DND-41 (cell line): ENCODE measurements around the gene SHMT2.

ENCODE experiments used
- ATAC-seq: fragments of 200-7000 bp; cut with Tn5 transposase; 3 replicates; pipeline ENCODE4 v1.9.1; 2021; ENCODE audit warnings: low read depth; ENCODE audit not compliant: insufficient read depth
- DNase-seq: peaks from one replicate; pipeline ENCODE4 v3.0.0-alpha.2; 2020
- H2AFZ ChIP-seq: 2 replicates; pipeline ENCODE4 v1.6.0; 2012; ENCODE audit warnings: low read depth, low read length
- H3K27ac ChIP-seq: 2 replicates; pipeline ENCODE4 v1.5.1; 2012; ENCODE audit warnings: low read length, inconsistent platforms
- H3K27me3 ChIP-seq: fragments of 200-600 bp; sonication (generic); 2 replicates; pipeline ENCODE4 v1.6.0; 2012; ENCODE audit warnings: low read length, mild to moderate bottlenecking, inconsistent platforms; ENCODE audit not compliant: insufficient read depth, poor library complexity
- H3K36me3 ChIP-seq: 2 replicates; pipeline ENCODE4 v1.5.1; 2012; ENCODE audit warnings: low read length, inconsistent platforms; ENCODE audit not compliant: insufficient read depth
- H3K4me1 ChIP-seq: 2 replicates; pipeline ENCODE4 v1.5.1; 2012; ENCODE audit warnings: mild to moderate bottlenecking, low read length; ENCODE audit not compliant: insufficient read depth
- H3K4me2 ChIP-seq: 2 replicates; pipeline ENCODE4 v1.6.0; 2012; ENCODE audit warnings: mild to moderate bottlenecking, moderate library complexity, low read length, inconsistent platforms; ENCODE audit not compliant: insufficient read depth
- H3K4me3 ChIP-seq, 2 experiments: fragments of 200-600 bp in 1 of 2; shearing (Covaris generic) in 1 of 2; 2 replicates each; pipeline ENCODE4 v1.5.1; 2012 to 2016; ENCODE audit warnings: inconsistent platforms in 2 of 2, low read length in 2 of 2, mild to moderate bottlenecking in 2 of 2, low read depth in 1 of 2, moderate library complexity in 1 of 2
- H3K79me2 ChIP-seq: 2 replicates; pipeline ENCODE4 v1.6.0; 2012; ENCODE audit warnings: low read length, inconsistent platforms; ENCODE audit not compliant: insufficient read depth
- H3K9ac ChIP-seq: 2 replicates; pipeline ENCODE4 v1.6.0; 2012; ENCODE audit warnings: low read depth, mild to moderate bottlenecking, inconsistent platforms, low read length, moderate library complexity
- H3K9me3 ChIP-seq: 2 replicates; pipeline ENCODE4 v1.5.1; 2012; ENCODE audit warnings: low read length, moderate library complexity, mild to moderate bottlenecking, inconsistent platforms; ENCODE audit not compliant: insufficient read depth, severe bottlenecking
- H4K20me1 ChIP-seq: 2 replicates; pipeline ENCODE4 v1.6.0; 2012; ENCODE audit warnings: low read length; ENCODE audit not compliant: insufficient read depth
- EZH2 ChIP-seq: IDR thresholded peaks from 3 replicates; pipeline ENCODE4 v1.6.1; 2012; ENCODE audit warnings: borderline replicate concordance, low read depth, mild to moderate bottlenecking, moderate library complexity, low read length, inconsistent platforms; ENCODE audit not compliant: severe bottlenecking
- TF ChIP-seq, protein P1 (sequence below): IDR thresholded peaks from 2 replicates; pipeline ENCODE4 v1.5.1; 2012; ENCODE audit warnings: borderline replicate concordance, low read length, moderate library complexity, mild to moderate bottlenecking; ENCODE audit not compliant: poor library complexity, severe bottlenecking; ENCODE audit errors: extremely low read depth

SHMT2 gene

DNA sequence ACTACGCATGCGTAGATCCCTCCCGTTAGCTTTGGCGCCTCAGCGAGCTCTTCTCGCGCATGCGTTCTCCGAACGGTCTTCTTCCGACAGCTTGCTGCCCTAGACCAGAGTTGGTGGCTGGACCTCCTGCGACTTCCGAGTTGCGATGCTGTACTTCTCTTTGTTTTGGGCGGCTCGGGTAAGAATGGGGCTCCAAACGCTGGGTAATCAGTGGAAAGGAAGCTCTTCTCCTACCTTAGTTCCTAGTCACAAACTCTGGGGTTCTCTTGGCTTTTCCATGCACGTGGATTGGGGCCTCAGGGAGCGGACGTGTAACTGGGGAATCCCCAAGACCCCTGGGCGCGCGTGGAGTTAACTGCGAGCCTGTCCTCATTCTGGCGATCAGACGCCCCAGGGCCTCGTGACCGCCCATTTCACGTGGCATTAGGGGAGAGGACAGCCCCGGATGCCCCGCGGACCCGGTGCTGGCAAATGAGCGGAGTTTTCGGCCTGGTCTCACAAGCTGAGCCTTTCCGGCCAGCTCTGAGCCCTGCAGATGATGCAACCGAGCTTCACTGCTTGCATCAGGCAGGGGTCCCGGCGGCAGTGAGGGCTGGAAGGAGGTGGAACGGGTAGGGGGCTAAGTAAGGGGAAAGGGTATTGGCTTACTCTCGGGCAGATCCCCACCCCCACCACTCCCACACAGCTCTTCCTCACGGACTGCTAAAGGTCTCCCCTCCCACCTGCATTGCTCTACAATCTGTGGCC, at the start of gene SHMT2:
Gene SHMT2 (plus strand): TSS at position 78 of the 747 bp plus-strand sequence. CDS start 68 bp downstream, at position 146.
- Histone ChIP-seq H3K9ac (peak within 1 kb of the TSS; percentile 83), H3K27me3 (no peaks in the 10 kb centered on the region), H3K9me3 (no peaks in the 10 kb centered on the region), H3K27ac (peak within 1 kb of the TSS; percentile 91), H3K4me1 (peaks cover 51% of the 10 kb centered on the region), H3K36me3 (peaks cover 44% of the 10 kb centered on the region), H4K20me1 (peaks cover 42% of the 10 kb centered on the region), H2AFZ (peak within 1 kb of the TSS; percentile 86), H3K4me2 (peak within 1 kb of the TSS; percentile 85), H3K4me3 (peak within 1 kb of the TSS; percentile 52 to 67), H3K79me2 (peaks cover 35% of the 10 kb centered on the region)
- TF ChIP-seq, protein P1, sequence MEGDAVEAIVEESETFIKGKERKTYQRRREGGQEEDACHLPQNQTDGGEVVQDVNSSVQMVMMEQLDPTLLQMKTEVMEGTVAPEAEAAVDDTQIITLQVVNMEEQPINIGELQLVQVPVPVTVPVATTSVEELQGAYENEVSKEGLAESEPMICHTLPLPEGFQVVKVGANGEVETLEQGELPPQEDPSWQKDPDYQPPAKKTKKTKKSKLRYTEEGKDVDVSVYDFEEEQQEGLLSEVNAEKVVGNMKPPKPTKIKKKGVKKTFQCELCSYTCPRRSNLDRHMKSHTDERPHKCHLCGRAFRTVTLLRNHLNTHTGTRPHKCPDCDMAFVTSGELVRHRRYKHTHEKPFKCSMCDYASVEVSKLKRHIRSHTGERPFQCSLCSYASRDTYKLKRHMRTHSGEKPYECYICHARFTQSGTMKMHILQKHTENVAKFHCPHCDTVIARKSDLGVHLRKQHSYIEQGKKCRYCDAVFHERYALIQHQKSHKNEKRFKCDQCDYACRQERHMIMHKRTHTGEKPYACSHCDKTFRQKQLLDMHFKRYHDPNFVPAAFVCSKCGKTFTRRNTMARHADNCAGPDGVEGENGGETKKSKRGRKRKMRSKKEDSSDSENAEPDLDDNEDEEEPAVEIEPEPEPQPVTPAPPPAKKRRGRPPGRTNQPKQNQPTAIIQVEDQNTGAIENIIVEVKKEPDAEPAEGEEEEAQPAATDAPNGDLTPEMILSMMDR = no peak
- TF ChIP-seq EZH2 = no peak
- DNase-seq (peak; percentile 95), ATAC-seq (peak; percentile 68)

DNA sequence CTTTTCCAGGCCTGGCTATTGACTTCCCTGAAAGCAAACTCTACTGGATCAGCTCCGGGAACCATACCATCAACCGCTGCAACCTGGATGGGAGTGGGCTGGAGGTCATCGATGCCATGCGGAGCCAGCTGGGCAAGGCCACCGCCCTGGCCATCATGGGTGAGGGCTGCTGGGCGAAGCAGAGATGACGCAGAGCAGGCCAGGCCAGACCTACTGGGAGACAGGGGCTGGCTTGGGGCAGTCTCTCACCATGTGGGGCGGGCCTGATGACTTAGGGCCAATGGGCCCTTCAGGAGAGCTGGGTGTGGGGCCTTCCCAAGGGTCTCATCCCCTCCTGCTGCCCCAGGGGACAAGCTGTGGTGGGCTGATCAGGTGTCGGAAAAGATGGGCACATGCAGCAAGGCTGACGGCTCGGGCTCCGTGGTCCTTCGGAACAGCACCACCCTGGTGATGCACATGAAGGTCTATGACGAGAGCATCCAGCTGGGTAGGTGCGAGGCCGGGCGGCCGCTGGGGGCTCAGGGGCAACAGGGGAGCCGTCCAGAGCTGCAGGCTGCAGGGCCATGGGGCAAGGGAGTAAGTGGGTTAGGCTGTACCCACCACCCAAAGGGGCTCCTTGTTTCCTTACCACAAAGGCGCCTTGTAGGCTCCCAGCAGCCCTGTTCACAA, 49.1 kb upstream of the SHMT2 start:
- Histone ChIP-seq H3K9me3 (no peaks in the 10 kb centered on the region), H3K9ac (no peak overlapping the region), H4K20me1 (peaks cover 3% of the 10 kb centered on the region), H3K27ac (no peak overlapping the region), H3K4me3 (no peak overlapping the region), H3K4me2 (no peak overlapping the region), H3K4me1 (no peaks in the 10 kb centered on the region), H3K27me3 (no peaks in the 10 kb centered on the region), H3K79me2 (no peaks in the 10 kb centered on the region), H2AFZ (no peak overlapping the region), H3K36me3 (no peaks in the 10 kb centered on the region)
- TF ChIP-seq EZH2 = no peak
- TF ChIP-seq, protein P1 = no peak
- no peak for ATAC-seq
- DNase-seq = no peak

DNA sequence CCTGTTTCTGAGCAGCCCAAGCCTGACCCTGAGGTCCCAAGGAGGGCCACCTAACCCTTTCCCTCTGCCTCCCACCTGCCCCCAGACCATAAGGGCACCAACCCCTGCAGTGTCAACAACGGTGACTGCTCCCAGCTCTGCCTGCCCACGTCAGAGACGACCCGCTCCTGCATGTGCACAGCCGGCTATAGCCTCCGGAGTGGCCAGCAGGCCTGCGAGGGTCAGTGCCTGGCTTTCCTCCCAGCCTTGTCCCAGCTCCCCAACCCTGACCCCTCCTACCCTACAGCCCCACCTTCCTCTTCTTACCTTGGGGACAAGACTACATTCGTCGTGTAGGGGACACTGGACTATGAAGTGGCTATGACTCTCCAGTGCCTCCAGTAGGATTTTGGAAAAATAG, 48.4 kb upstream of the SHMT2 start:
- H3K9ac ChIP-seq = no peak overlapping the region
- H3K27ac ChIP-seq = no peak overlapping the region
- ATAC-seq = no peak
- H4K20me1 ChIP-seq = peaks cover 6% of the 10 kb centered on the region
- no peaks in the 10 kb centered on the region for H3K9me3 ChIP-seq
- no peaks in the 10 kb centered on the region for H3K36me3 ChIP-seq
- TF ChIP-seq, protein P1 = no peak
- no peak for TF ChIP-seq EZH2
- no peaks in the 10 kb centered on the region for H3K4me1 ChIP-seq
- no peak overlapping the region for H2AFZ ChIP-seq
- no peak overlapping the region for H3K4me2 ChIP-seq
- H3K79me2 ChIP-seq = no peaks in the 10 kb centered on the region
- H3K27me3 ChIP-seq = no peaks in the 10 kb centered on the region
- no peak overlapping the region for H3K4me3 ChIP-seq
- DNase-seq = no peak
